SK-N-SH (cell line): ENCODE data around the gene ZBTB12. TPM values are rescaled to one million over a fixed set of nuclear protein-coding genes. Genes with fewer than 3 reads are reported as not detected.

Experiments
- CTCF ChIA-PET: fragments of 300-600, 350-600 bp; formaldehyde crosslinking; extraction: SDS; loops from one replicate; lab custom pipeline; 2021; lab: Yijun Ruan, JAX
- POLR2A ChIA-PET: fragments of 350-600 bp; sonication (Branson Sonifier 250); formaldehyde crosslinking; extraction: SDS; loops from one replicate; lab custom pipeline; 2020; ENCODE audit warnings: antibody characterized with exemption, inconsistent platforms; lab: Yijun Ruan, JAX
- DNase-seq: peaks from one replicate; pipeline ENCODE4 v3.0.0; 2012
- H2AFZ ChIP-seq: fragments of 200-600 bp; sonication (generic); 2 replicates; pipeline ENCODE4 v1.8.1; 2016; ENCODE audit warnings: antibody characterized with exemption, mild to moderate bottlenecking, low read depth
- H3F3A ChIP-seq: fragments of 200-600 bp; sonication (generic); replicated peaks from 2 replicates; pipeline ENCODE3; 2016; ENCODE audit warnings: antibody characterized with exemption, mild to moderate bottlenecking; ENCODE audit not compliant: insufficient read depth
- H3K27ac ChIP-seq, 2 experiments: fragments of 200-500 bp in 1 of 2; fragments of 200-600 bp in 1 of 2; sonication (Bioruptor generic) in 1 of 2; sonication (generic), shearing (Covaris generic) in 1 of 2; 2 replicates each; pipeline versions ENCODE4 v1.5.1 to v1.6.1; 2014 to 2016; ENCODE audit warnings: low read depth in 2 of 2, inconsistent platforms in 1 of 2, low read length in 1 of 2, mild to moderate bottlenecking in 1 of 2, mixed read lengths in 1 of 2
- H3K27me3 ChIP-seq: fragments of 200-600 bp; sonication (generic), shearing (Covaris generic); 2 replicates; pipeline ENCODE4 v1.6.1; 2016; ENCODE audit warnings: mixed run types; ENCODE audit not compliant: insufficient read depth
- H3K36me3 ChIP-seq, 2 experiments: fragments of 200-500 bp in 1 of 2; fragments of 200-600 bp in 1 of 2; sonication (Bioruptor generic) in 1 of 2; sonication (generic) in 1 of 2; replicated peaks in 1 of 2; 2 replicates each; pipeline versions ENCODE3 to v1.5.1; 2014 to 2016; ENCODE audit warnings: low read length in 1 of 2, mild to moderate bottlenecking in 1 of 2; ENCODE audit not compliant: insufficient read depth in 2 of 2, control insufficient read depth in 1 of 2
- H3K4me1 ChIP-seq, 2 experiments: fragments of 200-500 bp in 1 of 2; fragments of 200-600 bp in 1 of 2; sonication (Bioruptor generic) in 1 of 2; sonication (generic), shearing (Covaris generic) in 1 of 2; 2 replicates each; pipeline versions ENCODE4 v1.5.1 to v1.6.1; 2014 to 2016; ENCODE audit warnings: low read depth in 1 of 2, low read length in 1 of 2, mixed run types in 1 of 2; ENCODE audit not compliant: insufficient read depth in 2 of 2, control insufficient read depth in 1 of 2
- H3K4me2 ChIP-seq: fragments of 200-600 bp; sonication (generic), shearing (Covaris generic); 2 replicates; pipeline ENCODE4 v1.6.1; 2017; ENCODE audit warnings: mixed run types
- H3K4me3 ChIP-seq, 2 experiments: fragments of 200-500 bp in 1 of 2; fragments of 200-600 bp in 1 of 2; sonication (Bioruptor generic) in 1 of 2; sonication (generic), shearing (Covaris generic) in 1 of 2; 2 replicates each; pipeline versions ENCODE4 v1.5.1 to v1.8.1; 2014 to 2016; ENCODE audit warnings: low read depth in 2 of 2, inconsistent platforms in 1 of 2, low read length in 1 of 2, mild to moderate bottlenecking in 1 of 2, mixed read lengths in 1 of 2, moderate library complexity in 1 of 2
- H3K79me2 ChIP-seq: fragments of 200-600 bp; sonication (generic); 2 replicates; pipeline ENCODE4 v1.8.1; 2017; ENCODE audit warnings: mild to moderate bottlenecking; ENCODE audit not compliant: insufficient read depth
- H3K9ac ChIP-seq: fragments of 200-600 bp; sonication (generic); 2 replicates; pipeline ENCODE4 v1.6.1; 2017; ENCODE audit warnings: mixed run types
- H3K9me2 ChIP-seq: fragments of 200-600 bp; sonication (generic); 2 replicates; pipeline ENCODE4 v1.6.1; 2017; ENCODE audit warnings: mixed run types
- H3K9me3 ChIP-seq: fragments of 200-600 bp; sonication (generic); 2 replicates; pipeline ENCODE4 v1.6.1; 2017; ENCODE audit warnings: mixed run types, mild to moderate bottlenecking, moderate library complexity
- H4K20me1 ChIP-seq: fragments of 200-600 bp; sonication (generic); 2 replicates; pipeline ENCODE4 v1.6.1; 2017; ENCODE audit warnings: mild to moderate bottlenecking, mixed run types; ENCODE audit not compliant: insufficient read depth
- CTCF ChIP-seq: fragments of 200-600 bp; sonication (generic); IDR thresholded peaks from 2 replicates; pipeline ENCODE4 v1.6.1; 2017; ENCODE audit warnings: antibody characterized with exemption, mild to moderate bottlenecking, moderate library complexity
- FOSL2 ChIP-seq: IDR thresholded peaks from 2 replicates; pipeline ENCODE4 v1.4.0; 2012; ENCODE audit warnings: low read depth, mild to moderate bottlenecking, moderate library complexity, borderline replicate concordance
- FOXM1 ChIP-seq: IDR thresholded peaks from 2 replicates; pipeline ENCODE4 v1.4.0; 2012; ENCODE audit warnings: low read depth, mild to moderate bottlenecking
- GATA2 ChIP-seq: sonication (generic); formaldehyde crosslinking; IDR thresholded peaks from 2 replicates; pipeline ENCODE4 v1.5.0; 2020; ENCODE audit warnings: mild to moderate bottlenecking, missing genetic modification reagents
- JUND ChIP-seq: IDR thresholded peaks from 2 replicates; pipeline ENCODE4 v1.4.0; 2012
- MAX ChIP-seq: IDR thresholded peaks from 2 replicates; pipeline ENCODE4 v1.4.0; 2012; ENCODE audit warnings: low read depth
- MEF2A ChIP-seq: IDR thresholded peaks from 2 replicates; pipeline ENCODE4 v1.4.0; 2012; ENCODE audit warnings: low read depth, borderline replicate concordance
- MXI1 ChIP-seq: IDR thresholded peaks from 2 replicates; pipeline ENCODE4 v1.6.1; 2012; ENCODE audit warnings: mild to moderate bottlenecking, low read depth, low read length, improper control_type of control experiment
- NFIC ChIP-seq: IDR thresholded peaks from 2 replicates; pipeline ENCODE4 v1.4.0; 2012; ENCODE audit warnings: borderline replicate concordance
- POLR2AphosphoS5 ChIP-seq: IDR thresholded peaks from 2 replicates; pipeline ENCODE4 v1.6.1; 2012; ENCODE audit warnings: low read depth, low read length
- REST ChIP-seq: IDR thresholded peaks from 2 replicates; pipeline ENCODE4 v1.6.1; 2012; ENCODE audit warnings: mild to moderate bottlenecking, low read depth, low read length, moderate library complexity
- RFX5 ChIP-seq: IDR thresholded peaks from 2 replicates; pipeline ENCODE4 v1.6.1; 2012; ENCODE audit warnings: mild to moderate bottlenecking, improper control_type of control experiment, low read length
- RXRA ChIP-seq: IDR thresholded peaks from 2 replicates; pipeline ENCODE4 v1.4.0; 2012; ENCODE audit warnings: low read depth, mild to moderate bottlenecking, borderline replicate concordance
- SIN3A ChIP-seq: IDR thresholded peaks from 2 replicates; pipeline ENCODE4 v1.6.1; 2012; ENCODE audit warnings: low read depth, mild to moderate bottlenecking, low read length, moderate library complexity, borderline replicate concordance
- TAF1 ChIP-seq: IDR thresholded peaks from 2 replicates; pipeline ENCODE4 v1.6.1; 2012; ENCODE audit warnings: low read depth, mild to moderate bottlenecking, low read length, moderate library complexity, borderline replicate concordance
- USF1 ChIP-seq: IDR thresholded peaks from 2 replicates; pipeline ENCODE4 v1.4.0; 2012; ENCODE audit warnings: low read depth, borderline replicate concordance
- USF2 ChIP-seq: fragments of 150-350 bp; IDR thresholded peaks from 2 replicates; pipeline ENCODE4 v1.6.1; 2017; ENCODE audit warnings: antibody characterized with exemption, low read length, low read depth, borderline replicate concordance
- YY1 ChIP-seq: IDR thresholded peaks from 2 replicates; pipeline ENCODE4 v1.4.0; 2012; ENCODE audit warnings: low read depth, mild to moderate bottlenecking
- polyA plus RNA-seq, 3 experiments: library from polyadenylated mRNA; depleted of rRNA; stranded (reverse); fragments of >200 nt; gene quantifications; 2 replicates each; pipeline ENCODE4 v1.2.3, GENCODE V29; 2012

The ZBTB12 gene
- polyA plus RNA-seq, 1 of the 3 experiments (the other 2 are of a cell fraction), result 8.3 TPM

- Histone ChIP-seq H3K4me2 (no peak overlapping the region), H4K20me1 (no peaks in the 10 kb centered on the region), H3K27ac (no peak overlapping the region), H2AFZ (no peak overlapping the region), H3K4me1 (0 out of 4 replicates have a peak, but pooled peaks cover 0 to under 1% of the 10 kb centered on the region in 2 experiments), H3K9me2 (no peaks in the 10 kb centered on the region), H3K9me3 (no peaks in the 10 kb centered on the region), H3K9ac (no peak overlapping the region), H3K79me2 (no peaks in the 10 kb centered on the region), H3K36me3 (no peaks in the 10 kb centered on the region), H3K4me3 (no peak overlapping the region), H3F3A (peaks cover 13% of the 10 kb centered on the region), H3K27me3 (no peaks in the 10 kb centered on the region)
- no peak for DNase-seq
- CTCF ChIA-PET, result interaction anchor here (1.6 kb wide), 1 partner anchor 13 kb away, joined by 3 read pairs; the partner anchor contains the start of gene ZBTB12
- POLR2A ChIA-PET, result no interaction called here
- no peak for TF ChIP-seq RXRA
- TF ChIP-seq JUND, result no peak
- no peak for TF ChIP-seq MEF2A
- TF ChIP-seq CTCF, result no peak
- TF ChIP-seq MXI1, result no peak
- TF ChIP-seq USF1, result no peak
- TF ChIP-seq USF2, result no peak
- no peak for TF ChIP-seq GATA2 (CRISPR knock-in tag)
- no peak for TF ChIP-seq FOXM1
- no peak for TF ChIP-seq RFX5
- TF ChIP-seq YY1, result no peak
- TF ChIP-seq REST, result no peak
- TF ChIP-seq SIN3A, result no peak
- no peak for TF ChIP-seq FOSL2
- TF ChIP-seq TAF1, result no peak
- no peak for TF ChIP-seq NFIC
- TF ChIP-seq MAX, result no peak
- no peak for TF ChIP-seq POLR2AphosphoS5
These were observed 13.5 kb upstream of the ZBTB12 start for GRCh38 chr6:31915351-31915750.
